Right kidney (tissue), 9 donors: ENCODE results near the gene CEP57L1.

ENCODE experiments used
- DNase-seq: peaks from one replicate; pipeline ENCODE4 v3.0.0-alpha.2; 2016
- long read RNA-seq, 8 donors: transcript quantifications; one replicate each; lab custom pipeline, GENCODE V29; 2026

Gene CEP57L1
- long read RNA-seq, donor 1, partial matches to known transcripts = 0 of 1 reads
- long read RNA-seq, donor 1, other reads (novel, unspliced or antisense) = 0 of 1 reads
- long read RNA-seq, donor 2, partial matches to known transcripts = 0 of 1 reads
- long read RNA-seq, donor 2, other reads (novel, unspliced or antisense) = 0 of 1 reads
- long read RNA-seq, donor 3, partial matches to known transcripts = 0 of 1 reads
- long read RNA-seq, donor 3, other reads (novel, unspliced or antisense) = 0 of 1 reads
- long read RNA-seq, donor 4, partial matches to known transcripts = 0 of 2 reads
- long read RNA-seq, donor 4, other reads (novel, unspliced or antisense) = 0 of 2 reads
- long read RNA-seq, donor 5, partial matches to known transcripts = 0 of 1 reads
- long read RNA-seq, donor 5, other reads (novel, unspliced or antisense) = 0 of 1 reads
- long read RNA-seq, donor 6 = 0 reads
- long read RNA-seq, donor 7, partial matches to known transcripts = 0 of 2 reads
- long read RNA-seq, donor 7, other reads (novel, unspliced or antisense) = 0 of 2 reads
- long read RNA-seq, donor 8, partial matches to known transcripts = 0 of 2 reads
- long read RNA-seq, donor 8, other reads (novel, unspliced or antisense) = 0 of 2 reads

- peak; percentile 99 for DNase-seq
These were observed at the start of gene CEP57L1 for GRCh38 chr6:109095036-109095834. CEP57L1 (plus strand) TSS chr6:109095507; CDS start chr6:109145222, 49,715 bp downstream.

- no peak for DNase-seq
These were observed 47.1 kb upstream of the CEP57L1 start for GRCh38 chr6:109048176-109048575.

DNA sequence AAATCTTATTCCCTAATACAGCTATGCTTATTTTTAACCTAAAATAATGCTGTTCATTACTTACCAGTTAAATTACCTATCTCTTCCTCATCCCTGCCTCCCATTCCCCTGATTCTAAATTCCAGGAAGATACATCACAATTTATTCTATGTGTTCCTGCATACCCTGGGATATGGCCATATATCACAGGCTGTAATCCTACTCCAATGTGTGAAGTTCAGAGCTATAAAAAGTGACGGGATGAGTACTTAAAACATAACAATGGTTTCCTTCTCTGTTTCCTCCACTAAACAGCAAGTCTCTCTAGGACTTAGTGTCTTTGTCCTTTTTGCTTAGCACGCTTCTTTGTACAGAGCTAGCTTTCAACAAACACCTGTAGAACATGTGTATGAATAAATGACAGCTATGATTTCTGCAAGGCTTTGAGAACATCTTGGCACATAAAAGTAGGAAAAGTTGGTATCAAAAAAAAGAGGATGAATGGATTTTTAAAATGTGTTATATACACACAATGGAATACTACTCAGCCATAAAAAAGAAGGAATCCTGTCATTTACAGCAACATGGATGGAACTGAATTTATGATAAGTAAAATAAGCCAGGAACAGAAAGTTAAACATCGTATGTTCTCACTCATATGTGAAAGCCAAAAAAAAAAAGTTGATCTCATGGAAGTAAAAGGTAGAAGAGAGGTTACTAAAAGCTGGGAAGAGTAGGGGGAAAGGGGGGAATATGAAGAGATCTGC is 46.5 kb upstream of the CEP57L1 start:
- DNase-seq = no peak

DNA sequence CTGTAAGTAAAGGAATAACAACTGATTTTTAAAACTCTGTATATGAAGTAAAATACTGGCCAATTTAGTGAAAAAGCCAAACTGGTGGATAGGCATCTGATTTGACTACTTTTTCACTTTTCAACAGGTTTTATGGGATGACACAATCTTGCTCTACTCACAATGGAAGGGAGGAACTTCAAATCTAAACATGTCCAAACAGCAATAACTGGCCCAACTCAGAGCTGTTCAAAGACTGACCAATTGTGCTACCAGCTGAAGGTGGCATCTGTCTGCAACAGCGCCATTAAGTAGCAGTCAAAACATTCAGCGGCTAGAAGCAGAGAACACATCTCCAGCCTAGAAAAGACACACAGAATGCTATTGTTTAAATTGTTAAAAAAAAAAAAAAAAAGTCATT is 45.3 kb upstream of the CEP57L1 start:
- DNase-seq = no peak

DNA sequence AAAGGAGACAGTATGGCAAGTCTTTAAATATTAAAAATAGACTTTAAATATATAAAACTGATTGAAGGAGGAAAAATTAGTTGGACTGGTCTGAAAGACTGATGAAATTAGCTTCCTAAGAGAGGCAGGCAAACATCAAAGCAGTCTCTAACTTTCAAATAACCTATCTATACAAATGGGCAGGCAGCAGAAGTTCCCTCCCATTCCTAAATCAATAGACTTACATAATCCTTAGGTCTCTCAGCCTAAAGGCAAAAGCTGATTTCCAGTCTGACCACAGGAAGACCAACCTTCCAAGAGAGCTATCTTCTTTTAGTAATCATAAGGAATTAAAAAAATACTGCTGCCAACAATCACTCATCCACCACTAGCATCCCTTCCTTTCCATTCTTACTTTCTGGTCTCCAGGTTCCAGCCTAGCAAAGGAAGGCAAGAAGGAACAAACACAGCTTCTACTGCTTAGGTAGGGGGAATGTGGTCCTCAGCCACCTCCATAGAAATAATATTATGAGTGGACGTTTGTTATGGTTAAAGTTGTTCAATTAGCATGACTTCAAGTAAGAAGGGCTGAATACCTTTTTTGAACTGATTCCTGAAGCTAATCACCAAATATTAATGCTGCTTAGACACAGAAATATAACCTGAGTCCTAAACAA is 44.7 kb upstream of the CEP57L1 start:
- no peak for DNase-seq

DNA sequence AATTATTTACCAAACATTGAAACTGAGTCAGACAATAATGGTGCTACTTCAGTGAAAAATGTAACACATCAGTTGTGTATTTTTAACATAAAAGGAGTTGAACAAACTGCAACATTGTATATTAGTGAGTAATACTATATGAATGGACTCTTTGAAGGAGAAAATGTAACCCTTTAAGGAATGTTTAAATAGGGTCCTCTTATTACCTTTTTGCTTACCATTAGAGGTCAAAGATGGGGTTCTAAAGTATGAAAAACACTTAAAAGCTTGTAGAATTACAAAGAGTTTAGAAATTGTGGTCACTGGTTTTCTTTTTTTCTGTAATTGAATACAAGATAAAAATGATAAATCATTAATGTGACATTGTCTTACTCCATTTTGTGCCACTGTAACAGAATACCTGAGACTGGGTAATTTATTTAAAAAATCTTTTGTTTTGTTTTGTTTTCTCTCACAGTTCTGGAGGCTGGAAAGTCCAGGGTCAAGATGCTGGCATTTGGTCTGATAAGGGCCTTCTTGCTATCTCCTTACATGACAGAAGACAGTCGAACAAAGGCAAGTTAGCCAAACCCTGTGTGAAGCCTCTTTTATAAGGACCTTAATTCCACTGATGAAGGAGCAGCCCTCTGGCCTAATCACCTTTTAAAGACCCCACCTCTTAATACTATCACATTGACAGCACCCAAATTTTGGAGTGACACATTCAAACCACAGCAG is 43.8 kb upstream of the CEP57L1 start:
- no peak for DNase-seq

DNA sequence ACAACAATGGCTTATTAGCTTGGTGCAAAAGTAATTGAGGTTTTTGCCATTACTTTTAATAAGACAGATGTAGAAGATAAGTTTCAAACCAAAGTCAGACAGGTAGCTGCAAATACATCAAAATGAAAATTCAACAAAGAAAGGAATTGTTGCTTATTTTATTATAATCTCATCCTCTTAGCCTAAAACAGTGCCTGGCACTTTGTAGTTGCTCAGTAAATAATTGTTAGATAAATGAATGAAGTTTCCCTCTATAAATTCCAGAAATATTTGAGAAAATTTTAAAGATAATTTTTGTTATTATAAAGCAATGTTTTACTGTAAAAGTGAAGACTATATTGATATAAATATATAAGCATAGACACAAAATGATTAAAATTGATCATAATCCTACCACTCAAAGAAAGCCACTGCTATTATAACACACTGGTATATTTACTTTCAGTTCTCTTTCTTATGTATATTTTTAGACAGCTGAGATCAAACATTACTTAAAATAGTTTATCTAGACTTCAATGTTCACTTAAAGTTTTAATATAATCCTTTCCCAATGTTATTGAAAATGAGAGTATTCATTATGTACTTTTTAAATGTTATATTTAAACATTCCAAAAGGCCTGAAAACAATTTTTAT is 43.2 kb upstream of the CEP57L1 start:
- DNase-seq = no peak

GRCh38 chr6:109052852-109053251 is 42.5 kb upstream of the CEP57L1 start:
- DNase-seq = no peak

- DNase-seq = peak; percentile 31
These were observed 42.0 kb upstream of the CEP57L1 start for GRCh38 chr6:109053336-109053735.

GRCh38 chr6:109055771-109056235 is 39.5 kb upstream of the CEP57L1 start:
- DNase-seq = no peak

GRCh38 chr6:109056661-109057060 is 38.6 kb upstream of the CEP57L1 start:
- DNase-seq = no peak

GRCh38 chr6:109058620-109059019 is 36.7 kb upstream of the CEP57L1 start:
- DNase-seq = no peak

DNA sequence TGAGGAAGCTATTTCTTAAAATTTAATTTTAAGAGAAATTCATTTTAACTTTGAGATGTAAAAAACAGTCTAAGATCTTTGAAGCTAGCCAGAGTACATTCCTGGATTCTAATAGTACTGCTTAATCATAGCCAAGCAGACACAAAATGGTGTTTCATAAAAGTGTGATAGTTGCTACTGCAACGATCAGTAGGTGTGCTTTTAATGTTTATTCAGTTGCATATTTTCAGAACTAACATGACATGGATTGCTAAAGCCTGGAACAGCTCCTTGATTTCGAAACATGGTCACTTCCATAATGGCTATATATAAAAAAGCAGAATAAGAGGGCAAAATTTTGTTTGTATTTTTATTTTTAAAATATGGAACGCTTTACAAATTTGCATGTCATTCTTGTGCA is 36.2 kb upstream of the CEP57L1 start:
- no peak for DNase-seq

DNA sequence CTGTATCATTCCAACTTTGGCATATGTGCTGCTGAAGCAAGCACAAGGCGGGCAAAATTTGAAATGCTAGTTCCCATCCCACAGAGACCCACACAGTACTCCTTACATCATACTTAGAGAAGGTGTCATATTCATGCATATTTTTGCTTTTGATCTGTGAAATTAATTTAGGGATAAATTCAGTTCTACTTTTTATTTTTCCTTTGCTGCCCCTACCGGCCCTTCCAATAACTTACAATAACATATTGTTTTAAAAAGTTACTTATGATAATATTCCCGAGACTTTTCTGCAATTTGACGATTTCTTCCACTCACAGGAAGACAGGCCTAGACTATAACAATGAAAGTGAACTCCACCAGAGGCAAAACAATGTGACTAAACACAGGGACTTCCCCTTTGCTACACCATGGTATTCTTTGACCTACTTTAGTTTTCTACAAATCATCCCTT is 35.7 kb upstream of the CEP57L1 start:
- DNase-seq = no peak

DNA sequence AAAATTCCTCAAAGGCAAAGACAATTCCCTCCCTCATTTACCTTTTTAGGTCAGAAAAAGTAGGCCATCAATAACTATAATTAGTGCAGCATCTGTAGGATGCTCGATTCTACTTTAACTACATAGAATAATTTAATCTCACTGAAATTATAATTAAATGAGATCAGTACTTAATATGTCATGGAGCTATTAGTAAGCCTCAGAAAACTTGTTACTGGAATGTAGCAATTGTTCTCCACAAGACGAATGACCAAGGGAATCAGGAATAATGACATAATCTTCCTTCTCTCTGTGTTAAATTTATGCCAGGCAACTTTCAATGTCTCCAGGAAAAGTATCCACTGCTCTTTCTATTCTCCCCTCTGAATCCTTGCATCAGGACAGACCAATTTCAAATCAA is 34.7 kb upstream of the CEP57L1 start:
- DNase-seq = no peak

GRCh38 chr6:109062216-109062615 is 33.1 kb upstream of the CEP57L1 start:
- no peak for DNase-seq

- DNase-seq = no peak
These were observed 32.4 kb upstream of the CEP57L1 start for GRCh38 chr6:109062767-109063352.

GRCh38 chr6:109069746-109070145 is 25.6 kb upstream of the CEP57L1 start:
- DNase-seq = no peak

DNA sequence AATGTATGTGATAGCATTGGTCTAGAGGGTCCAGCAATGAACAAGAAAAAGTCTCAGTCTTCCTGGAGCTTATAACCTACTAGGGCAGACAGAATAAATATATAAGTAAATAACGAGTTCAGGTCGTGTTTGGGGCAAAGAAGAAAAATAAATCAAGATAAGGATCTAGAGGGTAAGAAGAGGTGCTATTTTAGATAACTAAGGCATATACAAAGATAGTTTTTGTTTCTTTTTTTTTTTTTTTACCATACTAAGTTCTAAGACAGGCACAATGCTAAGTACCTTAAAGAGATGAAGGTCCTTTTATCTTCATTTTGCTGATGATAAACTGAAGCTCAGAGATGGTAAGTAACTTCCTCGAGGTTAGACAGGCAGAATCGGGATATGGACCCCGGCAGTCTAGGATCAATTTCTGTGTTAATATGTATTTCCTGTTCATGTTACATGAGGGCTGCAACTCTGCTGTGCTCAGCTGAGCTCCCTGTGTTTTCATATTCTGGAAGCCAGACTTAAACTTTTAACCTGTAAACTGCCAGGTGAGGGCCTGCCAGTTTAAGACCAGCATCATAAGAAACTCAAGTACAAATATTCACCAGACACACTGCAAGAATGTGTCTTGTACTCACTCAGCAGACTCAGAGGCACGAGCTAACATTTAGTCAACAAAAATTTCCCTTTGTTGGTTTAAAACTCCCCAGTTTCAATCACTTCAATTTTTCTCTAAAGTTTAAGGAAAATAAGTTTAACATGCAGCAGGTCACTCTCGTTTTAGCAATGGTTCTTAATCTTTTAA is 24.0 kb upstream of the CEP57L1 start:
- DNase-seq = no peak
